Endothelial cell of umbilical vein (primary cell): ENCODE data around the gene P2RY6. TPM values are rescaled to one million over a fixed set of nuclear protein-coding genes. Genes with fewer than 3 reads are reported as not detected.

ENCODE experiments used
- BruUV-seq: library from RNA; stranded (reverse); fragments of 400-500 nt; replicated peaks from 2 replicates; lab custom pipeline; 2021; lab: Mats Ljungman, UMichigan
- CTCF ChIA-PET: fragments of 300-600, 350-600 bp; sonication (Branson Sonifier 250); formaldehyde crosslinking; loops from one replicate; lab custom pipeline; 2021; ENCODE audit warnings: antibody characterized with exemption, inconsistent platforms; lab: Charles Lee
- POLR2A ChIA-PET: fragments of 300-600, 350-600 bp; sonication (Branson Sonifier 250); formaldehyde crosslinking; loops from one replicate; lab custom pipeline; 2021; ENCODE audit warnings: antibody characterized with exemption, inconsistent platforms; lab: Charles Lee
- DNase-seq: peaks from one replicate; pipeline ENCODE4 v3.0.0-alpha.2; 2011; ENCODE audit warnings: low read depth, low spot score
- FAIRE-seq: peaks from 2 replicates; lab custom pipeline; 2011; peaks lifted over from hg19 to GRCh38; lab: Jason Lieb, UNC
- H2AFZ ChIP-seq: 2 replicates; pipeline ENCODE4 v1.6.0; 2012; ENCODE audit warnings: low read depth, low read length, control low read depth, inconsistent platforms
- H3K27ac ChIP-seq: 2 replicates; pipeline ENCODE4 v1.5.1; 2011; ENCODE audit warnings: low read depth, mild to moderate bottlenecking, control low read depth, low read length, moderate library complexity; ENCODE audit not compliant: insufficient read depth
- H3K27me3 ChIP-seq, 2 experiments: 2 replicates each; pipeline versions ENCODE4 v1.6.0 to v1.6.1; 2011; ENCODE audit warnings: low read length in 2 of 2, mixed read lengths in 1 of 2; ENCODE audit not compliant: control insufficient read depth in 2 of 2, insufficient read depth in 2 of 2
- H3K36me3 ChIP-seq, 2 experiments: 2 replicates in 1 of 2; 3 replicates in 1 of 2; pipeline ENCODE4 v1.5.1; 2011; ENCODE audit warnings: low read length in 2 of 2, mild to moderate bottlenecking in 1 of 2, moderate library complexity in 1 of 2; ENCODE audit not compliant: control insufficient read depth in 2 of 2, insufficient read depth in 2 of 2; ENCODE audit errors: extremely low read depth in 1 of 2
- H3K4me1 ChIP-seq: 3 replicates; pipeline ENCODE4 v1.5.1; 2011; ENCODE audit warnings: mild to moderate bottlenecking, low read length; ENCODE audit not compliant: control insufficient read depth, insufficient read depth; ENCODE audit errors: extremely low read depth
- H3K4me2 ChIP-seq: 2 replicates; pipeline ENCODE4 v1.6.1; 2011; ENCODE audit warnings: low read length, control low read depth, mixed read lengths; ENCODE audit not compliant: insufficient read depth
- H3K4me3 ChIP-seq, 3 experiments: fragments of 200-600 bp in 1 of 3; sonication (generic), shearing (Covaris generic) in 1 of 3; replicated peaks in 1 of 3; 2 replicates each; pipeline ENCODE4 v1.5.1; 2011 to 2016; ENCODE audit warnings: control low read depth in 3 of 3, low read length in 3 of 3, mild to moderate bottlenecking in 2 of 3, inconsistent platforms in 1 of 3, low read depth in 1 of 3, moderate library complexity in 1 of 3; ENCODE audit not compliant: insufficient read depth in 1 of 3
- H3K79me2 ChIP-seq: 2 replicates; pipeline ENCODE4 v1.6.0; 2012; ENCODE audit warnings: low read length, inconsistent platforms; ENCODE audit not compliant: control insufficient read depth, insufficient read depth
- H3K9ac ChIP-seq: replicated peaks from 2 replicates; pipeline ENCODE3; 2011; ENCODE audit warnings: low read length, control low read depth; ENCODE audit not compliant: insufficient read depth; ENCODE audit errors: extremely low read depth
- H3K9me1 ChIP-seq: replicated peaks from 3 replicates; pipeline ENCODE4 v1.6.0; 2011; ENCODE audit warnings: mild to moderate bottlenecking, low read length; ENCODE audit not compliant: control insufficient read depth, insufficient read depth; ENCODE audit errors: extremely low read depth
- H3K9me3 ChIP-seq: replicated peaks from 2 replicates; pipeline ENCODE4 v1.5.1; 2012; ENCODE audit warnings: low read length, inconsistent platforms; ENCODE audit not compliant: control insufficient read depth, insufficient read depth
- H4K20me1 ChIP-seq: replicated peaks from 2 replicates; pipeline ENCODE3; 2011; ENCODE audit warnings: mild to moderate bottlenecking, low read length; ENCODE audit not compliant: control insufficient read depth, insufficient read depth; ENCODE audit errors: extremely low read depth
- CTCF ChIP-seq, 2 donors: IDR thresholded peaks; 1 replicate in 1 of 2; 2 replicates in 1 of 2; pipeline ENCODE4 v1.5.1; 2011; ENCODE audit warnings: low read length in 2 of 2, mild to moderate bottlenecking in 2 of 2, moderate library complexity in 2 of 2, control low read depth in 1 of 2, inconsistent platforms in 1 of 2, low read depth in 1 of 2; ENCODE audit not compliant: insufficient read depth in 1 of 2; ENCODE audit errors: extremely low read depth in 1 of 2
- EZH2 ChIP-seq: IDR thresholded peaks from 2 replicates; pipeline ENCODE4 v1.6.1; 2012; ENCODE audit warnings: borderline replicate concordance, low read depth, mild to moderate bottlenecking, moderate library complexity, low read length, inconsistent platforms; ENCODE audit not compliant: severe bottlenecking
- FOS ChIP-seq: IDR thresholded peaks from 2 replicates; pipeline ENCODE4 v1.6.1; 2011; ENCODE audit warnings: mild to moderate bottlenecking, low read length, moderate library complexity, borderline replicate concordance; ENCODE audit not compliant: insufficient read depth
- GATA2 ChIP-seq: IDR thresholded peaks from 2 replicates; pipeline ENCODE4 v1.7.0; 2011; ENCODE audit warnings: low read depth, mild to moderate bottlenecking, moderate library complexity, mixed read lengths, low read length; ENCODE audit not compliant: insufficient read length, insufficient read depth
- JUN ChIP-seq: IDR thresholded peaks from 2 replicates; pipeline ENCODE4 v1.6.1; 2011; ENCODE audit warnings: borderline replicate concordance, low read depth; ENCODE audit not compliant: insufficient read length, insufficient read depth
- MAX ChIP-seq: IDR thresholded peaks from 2 replicates; pipeline ENCODE4 v1.6.1; 2011; ENCODE audit not compliant: insufficient read depth, insufficient read length
- MYC ChIP-seq: IDR thresholded peaks from one replicate; pipeline ENCODE4 v1.6.1; 2011; ENCODE audit warnings: mild to moderate bottlenecking, low read depth, low read length
- POLR2A ChIP-seq: IDR thresholded peaks from 2 replicates; pipeline ENCODE4 v1.6.1; 2012; ENCODE audit warnings: low read depth, mild to moderate bottlenecking, control low read depth, low read length
- POLR2AphosphoS5 ChIP-seq: IDR thresholded peaks from 2 replicates; pipeline ENCODE4 v1.6.1; 2012; ENCODE audit warnings: low read depth, mild to moderate bottlenecking, control low read depth, low read length, moderate library complexity; ENCODE audit not compliant: insufficient read depth
- dilution Hi-C: fragments of 300-500 bp; cut with MboI; formaldehyde crosslinking; loops from one replicate; pipeline ENCODE4 v1.15.0; 2019; ENCODE audit warnings: low sequenced_read_pairs; ENCODE audit not compliant: extremely low pct_ligation_motif_present
- intact Hi-C: fragments of 100-400 bp; cut with micrococcal nuclease; formaldehyde crosslinking; loops from one replicate; pipeline ENCODE4 v1.10.0; 2022
- polyA plus RNA-seq, 4 experiments: library from polyadenylated mRNA; depleted of rRNA in 3 of 4; stranded (reverse) in 3 of 4; unstranded in 1 of 4; fragments of >200 nt; gene quantifications; 2 replicates each; pipeline versions ENCODE4 v1.2.1 to v1.2.3, GENCODE V29; 2011 to 2012; ENCODE audit warnings: missing spikeins in 1 of 4
- total RNA-seq: library from RNA; stranded (reverse); gene quantifications from 2 replicates; pipeline ENCODE4 v1.2.3, GENCODE V29; 2021

The P2RY6 gene
- total and polyA plus RNA-seq, 2 donors (not counting 3 experiments of a cell fraction or from before 2014, with no cell fraction given) = 0.47 TPM; not detected in 1

DNA sequence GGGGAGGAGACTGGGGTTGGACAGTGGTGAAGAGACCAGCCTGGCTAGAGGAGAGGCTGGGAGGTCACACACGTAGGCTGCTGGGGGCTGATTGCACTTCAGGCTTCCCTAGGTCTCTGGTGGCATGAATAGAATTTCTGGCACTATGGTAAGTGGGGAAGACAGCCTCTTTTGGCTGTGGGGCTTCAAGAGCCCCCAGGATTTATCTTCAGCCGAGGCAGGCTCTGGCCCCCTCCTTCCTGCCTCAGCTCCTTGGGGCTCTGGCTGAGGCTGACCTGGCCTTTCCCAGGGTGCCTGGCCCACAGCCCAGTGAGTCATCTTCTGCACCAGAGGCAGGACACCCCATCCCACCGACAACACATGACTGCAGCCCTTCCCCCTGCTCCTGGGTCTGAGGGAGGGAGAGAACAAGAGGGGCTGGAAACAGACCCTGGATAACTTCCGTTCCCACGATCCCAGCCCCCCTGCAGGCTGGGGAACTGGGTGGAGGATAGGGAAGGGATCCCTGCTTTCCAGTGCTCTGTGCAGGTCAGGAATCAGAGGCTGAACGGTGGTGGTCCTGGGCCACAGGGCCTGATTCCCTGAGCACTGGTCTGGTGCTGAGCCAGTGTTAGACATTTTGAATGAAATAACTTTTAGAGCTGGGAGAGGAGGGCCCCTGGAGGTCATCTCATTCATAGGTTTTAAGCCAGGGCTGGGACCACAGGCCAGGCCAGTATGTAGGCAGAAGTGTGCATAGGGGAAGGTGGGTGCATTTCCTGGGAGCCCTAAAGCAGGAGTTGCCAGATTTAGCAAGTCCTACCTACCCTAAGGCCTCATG, 62.5 kb downstream of the P2RY6 start:
- dilution Hi-C loops = no loop called here
- no TSS peak for BruUV-seq
- ChIA-PET CTCF (interaction anchor here (0.8 to 6.5 kb wide), 26 partner anchors 8 to 650 kb away, joined by 3 to 455 read pairs (median 7); partner anchors contain the start of gene ARHGEF17), POLR2A (interaction anchor here (1.1 to 3.3 kb wide), 5 partner anchors 7 to 28 kb away, joined by 3 to 27 read pairs (median 4); partner anchors contain the start of gene ARHGEF17)
- intact Hi-C loops = loop anchor here (1.0 to 2.0 kb wide), 6 partner anchors 11 to 504 kb away; no protein-coding TSS in a partner anchor
- Histone ChIP-seq H3K36me3 (peaks cover 0 to 6% of the 10 kb centered on the region in 2 experiments), H3K79me2 (peaks cover 11% of the 10 kb centered on the region), H3K27ac (peak overlapping the region; percentile 70), H3K4me2 (peak overlapping the region; percentile 31), H3K9ac (peak overlapping the region; percentile 8), H3K4me1 (peaks cover 38% of the 10 kb centered on the region), H3K9me3 (no peaks in the 10 kb centered on the region), H3K4me3 (no peak overlapping the region), H4K20me1 (no peaks in the 10 kb centered on the region), H3K9me1 (no peaks in the 10 kb centered on the region), H2AFZ (no peak overlapping the region), H3K27me3 (no peaks in the 10 kb centered on the region)
- TF ChIP-seq GATA2 = no peak
- no peak for TF ChIP-seq POLR2A
- no peak for TF ChIP-seq MYC
- TF ChIP-seq CTCF (IDR thresholded peaks at IDR 0.05; ENCODE audit: extremely low read depth in 1 of 2, insufficient read depth in 1 of 2, low read depth in 1 of 2, low read length in 2 of 2) = no peak
- peak; percentile 30 for TF ChIP-seq JUN
- no peak for TF ChIP-seq EZH2
- peak; percentile 58 for TF ChIP-seq POLR2AphosphoS5
- no peak for TF ChIP-seq MAX
- peak; percentile 78 for TF ChIP-seq FOS
- DNase-seq (peak; percentile 93), FAIRE-seq (peak; percentile 74)
